GM21786 (cell line): ENCODE results near the gene PPIP5K2.
"Not testable (repeated sequence)": the region's sequence is repeated elsewhere in the genome, so short reads cannot be mapped to it uniquely, and the experiment has no call there.

Source experiments
- ATAC-seq: cut with Tn5 transposase; IDR thresholded peaks from one replicate; pipeline ENCODE4 v1.9.1; 2021; ENCODE audit not compliant: unreplicated experiment

Gene PPIP5K2

GRCh38 chr5:103205991-103206700, 86.0 kb downstream of the PPIP5K2 start:
- ATAC-seq, result no peak

- no peak for ATAC-seq
Measured at GRCh38 chr5:103207011-103207410, 86.9 kb downstream of the PPIP5K2 start.

GRCh38 chr5:103207653-103208052, 87.6 kb downstream of the PPIP5K2 start:
- no peak for ATAC-seq

- no peak for ATAC-seq
Measured at GRCh38 chr5:103208460-103208859, 88.4 kb downstream of the PPIP5K2 start.

- ATAC-seq, result no peak
Measured at GRCh38 chr5:103209065-103209464, 89.0 kb downstream of the PPIP5K2 start.

- no peak for ATAC-seq
Measured at GRCh38 chr5:103210952-103211351, 90.9 kb downstream of the PPIP5K2 start.

GRCh38 chr5:103211576-103212561, 91.8 kb downstream of the PPIP5K2 start:
- peak; percentile 71 for ATAC-seq

GRCh38 chr5:103216137-103216536, 96.0 kb downstream of the PPIP5K2 start:
- no peak for ATAC-seq

- no peak for ATAC-seq
Measured at GRCh38 chr5:103216697-103217096, 96.6 kb downstream of the PPIP5K2 start.

- ATAC-seq, result no peak
Measured at GRCh38 chr5:103217101-103217500, 97.0 kb downstream of the PPIP5K2 start.

GRCh38 chr5:103218164-103218563, 98.1 kb downstream of the PPIP5K2 start:
- ATAC-seq, result no peak

- ATAC-seq, result not testable (repeated sequence)
Measured at GRCh38 chr5:103219074-103219473, 99.0 kb downstream of the PPIP5K2 start.

GRCh38 chr5:103223031-103223955, 103.2 kb downstream of the PPIP5K2 start:
- no peak for ATAC-seq

GRCh38 chr5:103224118-103224893, 104.2 kb downstream of the PPIP5K2 start:
- ATAC-seq, result peak; percentile 94

- no peak for ATAC-seq
Measured at GRCh38 chr5:103224894-103225246, 104.8 kb downstream of the PPIP5K2 start.

- no peak for ATAC-seq
Measured at GRCh38 chr5:103228061-103228460, 108.0 kb downstream of the PPIP5K2 start.

GRCh38 chr5:103228588-103228987, 108.5 kb downstream of the PPIP5K2 start:
- no peak for ATAC-seq

- peak; percentile 78 for ATAC-seq
Measured at GRCh38 chr5:103232393-103232999, 112.4 kb downstream of the PPIP5K2 start.

- no peak for ATAC-seq
Measured at GRCh38 chr5:103234239-103234975, 114.3 kb downstream of the PPIP5K2 start.
